Heart left ventricle (tissue), 13 donors: Measurements from ENCODE around the gene TRIM74.
"Not testable (repeated sequence)": the region's sequence is repeated elsewhere in the genome, so short reads cannot be mapped to it uniquely, and the experiment has no call there.

Experiments used
- CTCF ChIP-seq, 12 donors: fragments of 200-600 bp; sonication (generic) in 4 of 12; IDR thresholded peaks; one replicate each; pipeline versions ENCODE4 v1.5.0 to v1.8.0; 2018 to 2022; ENCODE audit warnings: antibody characterized with exemption in 12 of 12, mild to moderate bottlenecking in 5 of 12
- POLR2A ChIP-seq, 2 donors: fragments of 450-650 bp; IDR thresholded peaks; one replicate each; pipeline ENCODE4 v1.6.1; 2017; ENCODE audit warnings: antibody characterized with exemption in 2 of 2, mild to moderate bottlenecking in 2 of 2, moderate library complexity in 2 of 2
- donor health status: ischemic (EF 13 %, LVEDD 7.1; RV severe dilation, severe dysfunction).
- donor health status: DM: no; HTN: yes; CAD: no.
- donor health status: DM: no; HTN: no; CAD: no.
- donor health status: ischemic (EF 25% LVEDD 6.9; RV normal size, moderate dysfunction).
- donor health status: ischemic (EF 25% LVEDD 5.7; RV mildly dilated, moderate dysfunction).
- donor health status: ischemic (EF 35%, LVEDD 5.7; RV mildly dilated, moderate dysfunction).
- donor health status: nonischemic (EF 11% LVEDD 7.7; RV severe dilation, severe dysfunction).
- donor health status: DM: yes; HTN: yes; CAD: no.
- donor health status: PGD.
- donor health status: ischemic (EF 29% LVEDD 5.4; RV normal size, mild dysfunction).
- donor health status: nonischemic (EF 23%, LVEDD 6.1; RV moderate dilation, normal function).

GRCh38 chr7:72961346-72961650 is 8.0 kb downstream of the TRIM74 start:
- TF ChIP-seq CTCF, POLR2A (IDR thresholded peaks at IDR 0.05): not testable (repeated sequence)
